Measurements from ENCODE around the gene LSM14A.

The LSM14A gene

DNA sequence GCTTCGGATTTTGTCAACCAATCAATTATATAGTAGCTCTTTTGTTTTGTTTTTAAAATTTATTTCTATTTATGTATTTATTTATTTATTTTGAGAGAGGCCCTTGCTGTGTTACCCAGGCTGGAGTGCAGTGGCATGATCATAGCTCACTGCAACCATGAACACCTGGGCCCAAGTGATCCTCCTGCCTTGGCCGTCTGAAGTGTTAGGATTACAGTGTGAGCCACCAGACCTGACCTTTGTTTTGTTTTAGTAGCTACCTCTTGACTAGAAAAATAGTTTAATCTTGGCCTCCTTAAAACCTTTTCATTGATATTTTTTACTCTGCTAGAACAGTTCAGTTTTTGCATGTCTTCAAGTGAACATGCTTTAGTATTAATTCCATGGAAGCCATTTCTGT, 97.2 kb downstream of the LSM14A start:
- H3K27ac ChIP-seq = peak overlapping the region; percentile 68
- TF ChIP-seq, protein P1, sequence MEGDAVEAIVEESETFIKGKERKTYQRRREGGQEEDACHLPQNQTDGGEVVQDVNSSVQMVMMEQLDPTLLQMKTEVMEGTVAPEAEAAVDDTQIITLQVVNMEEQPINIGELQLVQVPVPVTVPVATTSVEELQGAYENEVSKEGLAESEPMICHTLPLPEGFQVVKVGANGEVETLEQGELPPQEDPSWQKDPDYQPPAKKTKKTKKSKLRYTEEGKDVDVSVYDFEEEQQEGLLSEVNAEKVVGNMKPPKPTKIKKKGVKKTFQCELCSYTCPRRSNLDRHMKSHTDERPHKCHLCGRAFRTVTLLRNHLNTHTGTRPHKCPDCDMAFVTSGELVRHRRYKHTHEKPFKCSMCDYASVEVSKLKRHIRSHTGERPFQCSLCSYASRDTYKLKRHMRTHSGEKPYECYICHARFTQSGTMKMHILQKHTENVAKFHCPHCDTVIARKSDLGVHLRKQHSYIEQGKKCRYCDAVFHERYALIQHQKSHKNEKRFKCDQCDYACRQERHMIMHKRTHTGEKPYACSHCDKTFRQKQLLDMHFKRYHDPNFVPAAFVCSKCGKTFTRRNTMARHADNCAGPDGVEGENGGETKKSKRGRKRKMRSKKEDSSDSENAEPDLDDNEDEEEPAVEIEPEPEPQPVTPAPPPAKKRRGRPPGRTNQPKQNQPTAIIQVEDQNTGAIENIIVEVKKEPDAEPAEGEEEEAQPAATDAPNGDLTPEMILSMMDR (conservative IDR thresholded peaks at IDR 0.05) = no peak

DNA sequence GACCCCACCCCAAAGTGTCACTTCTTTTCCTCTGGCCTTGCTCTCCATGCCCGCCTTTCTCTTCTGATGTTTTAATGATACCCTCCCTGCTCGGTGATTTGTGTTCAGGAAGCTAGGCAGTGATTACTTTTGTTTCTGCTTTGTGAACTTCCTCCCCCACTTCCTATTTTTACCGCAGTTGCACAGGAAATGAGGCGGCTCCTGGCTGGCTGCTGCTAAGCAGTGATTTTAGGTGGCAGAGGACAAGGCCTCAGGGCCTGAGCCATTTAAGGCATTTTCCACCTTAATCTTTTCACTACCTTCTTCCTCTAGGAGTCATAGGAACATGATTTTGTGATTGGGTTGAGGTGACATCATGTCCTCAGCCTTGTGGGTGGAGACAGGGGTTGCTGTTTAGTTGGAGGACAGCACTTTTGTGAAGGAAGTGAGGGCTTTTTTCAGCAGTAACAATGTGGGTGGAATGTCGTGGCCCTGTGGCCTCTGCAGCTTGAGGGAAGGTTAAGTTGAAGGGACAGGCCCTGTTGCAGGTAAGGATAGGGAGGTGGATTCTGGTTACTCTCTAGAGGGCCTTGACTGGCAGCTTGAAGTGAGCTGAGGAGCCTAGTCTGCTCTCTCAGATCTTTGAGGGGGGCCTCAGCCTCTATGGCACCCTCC, 97.8 kb downstream of the LSM14A start:
- peak overlapping the region; percentile 68 for H3K27ac ChIP-seq
- TF ChIP-seq, protein P1 (conservative IDR thresholded peaks at IDR 0.05) = no peak

DNA sequence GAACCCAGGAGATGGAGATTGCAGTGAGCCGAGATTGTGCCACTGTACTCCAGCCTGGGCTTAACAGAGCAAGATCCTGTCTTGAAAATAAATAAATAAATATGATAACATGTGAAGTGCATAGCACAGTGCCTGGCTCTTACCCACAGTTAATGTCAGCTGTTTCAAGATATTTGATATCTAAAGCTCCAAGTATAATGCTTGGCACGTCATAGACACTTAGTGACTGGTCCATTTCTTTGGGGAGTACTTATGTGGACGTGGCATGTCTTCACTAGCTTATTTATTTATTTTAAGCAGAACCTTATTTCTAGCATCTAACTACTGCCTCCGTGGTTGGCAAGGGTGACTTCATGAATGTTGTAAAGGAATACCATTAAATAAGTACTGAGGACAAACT, 100.8 kb downstream of the LSM14A start:
- H3K27ac ChIP-seq = no peak overlapping the region
- TF ChIP-seq, protein P1 (conservative IDR thresholded peaks at IDR 0.05) = no peak

DNA sequence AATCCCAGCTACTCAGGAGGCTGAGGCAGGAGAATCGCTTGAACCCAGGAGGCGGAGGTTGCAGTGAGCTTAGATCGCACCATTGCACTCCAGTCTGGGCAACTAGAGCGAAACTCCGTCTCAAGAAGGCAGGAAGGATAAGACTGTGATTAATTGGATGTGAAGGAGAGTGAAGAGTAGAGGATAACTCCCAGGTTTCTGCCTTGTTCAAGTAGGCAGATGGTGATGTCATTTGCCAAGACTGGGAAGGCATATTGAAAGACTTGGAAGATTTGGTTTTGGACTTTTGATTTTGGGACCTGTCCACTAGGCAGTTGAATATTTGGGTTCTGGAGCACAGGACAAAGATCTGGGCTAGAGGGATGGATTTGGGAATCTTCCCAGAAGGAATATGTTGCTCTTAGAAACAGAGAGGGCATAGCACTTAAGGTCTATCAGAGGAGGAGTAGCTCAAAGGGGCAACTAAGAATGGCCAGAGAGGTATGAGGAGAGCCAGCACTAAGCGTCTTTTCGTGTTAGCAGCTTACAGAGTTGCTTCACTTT, 102.1 kb downstream of the LSM14A start:
- TF ChIP-seq, protein P1 (conservative IDR thresholded peaks at IDR 0.05) = no peak
- H3K27ac ChIP-seq = no peak overlapping the region

DNA sequence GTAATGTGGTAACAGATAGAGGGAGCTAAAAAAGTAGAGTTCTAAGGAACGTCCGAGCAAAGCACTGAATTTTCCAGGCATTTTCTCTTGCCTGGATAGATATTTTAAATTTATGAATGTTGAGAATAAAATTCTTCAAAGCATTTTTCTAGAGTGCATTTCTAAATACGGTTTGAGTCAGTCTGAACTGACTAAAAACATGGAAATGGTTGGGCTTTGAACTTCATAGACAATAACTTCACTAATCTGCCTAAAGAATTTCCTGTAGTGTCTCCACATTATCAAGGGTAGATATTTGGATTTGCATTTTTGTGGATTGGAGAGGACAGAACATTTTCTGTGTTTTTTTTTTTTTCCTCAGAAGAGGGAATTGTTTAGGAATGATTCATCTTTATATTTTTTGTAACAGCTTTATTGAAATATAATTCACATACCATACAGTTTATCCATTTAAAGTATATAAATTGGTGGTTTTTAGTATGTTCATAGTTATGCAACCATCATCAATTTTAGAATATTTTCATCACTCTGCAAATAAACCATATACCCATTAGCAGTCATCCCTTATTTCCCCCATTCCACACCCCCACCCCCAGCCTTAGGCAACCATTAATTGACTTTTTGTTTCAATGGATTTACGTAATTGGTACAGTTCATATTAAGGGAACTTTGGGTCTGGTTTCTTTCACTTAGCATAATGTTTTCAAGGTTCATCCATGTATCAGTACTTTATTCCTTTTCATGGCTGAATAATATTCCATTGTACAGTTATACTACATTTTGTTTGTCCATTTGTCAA, 102.7 kb downstream of the LSM14A start:
- H3K27ac ChIP-seq = no peak overlapping the region

DNA sequence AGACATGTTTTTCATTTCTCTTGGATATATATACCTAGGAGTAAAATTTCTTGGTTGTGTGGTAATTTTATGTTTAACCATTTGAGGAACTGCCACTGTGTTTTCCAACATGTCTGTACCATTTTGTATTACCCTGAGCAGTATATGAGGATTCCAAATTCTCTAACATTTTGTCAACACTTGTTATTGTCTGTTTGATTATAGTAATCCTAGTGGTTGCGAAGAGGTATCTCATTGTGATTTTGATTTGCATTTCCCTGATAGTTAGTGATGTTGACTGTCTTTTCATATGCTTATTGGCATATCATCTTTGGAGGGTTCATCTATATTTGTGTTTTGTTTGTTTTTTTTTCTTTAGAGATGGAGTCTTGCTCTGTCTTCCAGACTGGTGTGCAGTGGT, 103.4 kb downstream of the LSM14A start:
- TF ChIP-seq, protein P1 (conservative IDR thresholded peaks at IDR 0.05) = no peak
- peak overlapping the region; percentile 10; the same call in 1 of the 2 replicates for H3K27ac ChIP-seq

More for the DNA sequence above, 102.7 kb downstream of the LSM14A start:
- TF ChIP-seq, protein P1 (conservative IDR thresholded peaks at IDR 0.05) = no peak

DNA sequence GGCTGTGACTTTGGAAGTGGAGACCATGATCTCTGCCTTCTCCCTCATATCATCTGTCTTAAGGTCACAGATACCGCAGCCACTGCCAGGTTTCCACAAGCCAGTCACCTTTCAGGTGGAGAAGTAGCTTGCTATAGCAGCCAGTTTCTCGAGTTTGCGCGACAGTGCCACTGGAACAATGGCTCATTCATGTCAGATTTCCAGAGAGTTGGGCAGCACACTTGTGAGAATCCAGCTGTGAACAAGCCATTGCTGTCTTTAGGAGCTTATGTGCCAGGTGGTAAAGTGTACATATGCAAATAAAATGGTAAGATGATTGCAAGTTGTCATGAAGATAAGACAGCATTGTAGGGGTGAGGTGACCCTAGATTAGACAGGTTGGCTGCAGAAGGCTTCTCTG, 104.3 kb downstream of the LSM14A start:
- H3K27ac ChIP-seq = peak overlapping the region; percentile 10; the same call in 1 of the 2 replicates
- TF ChIP-seq, protein P1 (conservative IDR thresholded peaks at IDR 0.05) = no peak

Data from VCaP (cell line).